WTC11 (cell line): ENCODE data around the gene PSMA7. TPM values are rescaled to one million over a fixed set of nuclear protein-coding genes. Genes with fewer than 3 reads are reported as not detected.

Experiments used
- ATAC-seq: fragments of 200-7000 bp; cut with Tn5 transposase; 2 replicates; pipeline ENCODE4 v1.10.0; 2021; ENCODE audit warnings: mild to moderate bottlenecking, moderate library complexity
- CTCF ChIA-PET: fragments of 300-600 bp; sonication (Branson Sonifier 250); formaldehyde crosslinking; loops from one replicate; lab custom pipeline; 2021; ENCODE audit warnings: antibody characterized with exemption; lab: Charles Lee
- POLR2A ChIA-PET: fragments of 350-600 bp; sonication (Branson Sonifier 250); formaldehyde crosslinking; loops from one replicate; lab custom pipeline; 2021; ENCODE audit warnings: antibody characterized with exemption; lab: Charles Lee
- DNase-seq: peaks from one replicate; pipeline ENCODE4 v3.0.0; 2021; ENCODE audit warnings: low spot score
- H3K27ac Mint-ChIP-seq: 2 replicates; pipeline ENCODE4 v1.8.0; 2021; ENCODE audit warnings: mixed read lengths
- H3K27me3 Mint-ChIP-seq: 2 replicates; pipeline ENCODE4 v1.8.0; 2021; ENCODE audit warnings: low read depth, mild to moderate bottlenecking, moderate library complexity, mixed read lengths
- H3K36me3 Mint-ChIP-seq: 2 replicates; pipeline ENCODE4 v1.8.0; 2021; ENCODE audit warnings: mixed read lengths
- H3K4me1 Mint-ChIP-seq: 2 replicates; pipeline ENCODE4 v1.8.0; 2022; ENCODE audit warnings: mixed read lengths
- H3K4me3 Mint-ChIP-seq: 2 replicates; pipeline ENCODE4 v1.8.0; 2021; ENCODE audit warnings: mild to moderate bottlenecking, moderate library complexity, mixed read lengths
- H3K9me3 Mint-ChIP-seq: 2 replicates; pipeline ENCODE4 v1.8.0; 2021; ENCODE audit warnings: mixed read lengths
- AR ChIP-seq: fragments of 250-450 bp; sonication (Bioruptor Pico); IDR thresholded peaks from 2 replicates; pipeline ENCODE4 v1.9.0; 2021; ENCODE audit warnings: mild to moderate bottlenecking
- CREB1 ChIP-seq: sonication (generic); formaldehyde crosslinking; IDR thresholded peaks from 2 replicates; pipeline ENCODE4 v1.8.0; 2023; ENCODE audit warnings: mild to moderate bottlenecking, missing genetic modification reagents
- E2F1 ChIP-seq: sonication (generic); formaldehyde crosslinking; IDR thresholded peaks from 2 replicates; pipeline ENCODE4 v1.8.0; 2022; ENCODE audit warnings: mild to moderate bottlenecking, missing genetic modification reagents
- FOXK1 ChIP-seq: sonication (generic); formaldehyde crosslinking; IDR thresholded peaks from 2 replicates; pipeline ENCODE4 v1.8.0; 2022; ENCODE audit warnings: mild to moderate bottlenecking, moderate library complexity, missing genetic modification reagents
- GRHL2 ChIP-seq: fragments of 250-450 bp; sonication (Bioruptor Pico); IDR thresholded peaks from 2 replicates; pipeline ENCODE4 v1.8.0; 2022; ENCODE audit warnings: mild to moderate bottlenecking, moderate library complexity; ENCODE audit not compliant: insufficient replicate concordance, severe bottlenecking
- HMGXB4 ChIP-seq: sonication (generic); formaldehyde crosslinking; IDR thresholded peaks from 2 replicates; pipeline ENCODE4 v1.8.1; 2023; ENCODE audit warnings: mild to moderate bottlenecking, moderate library complexity, missing genetic modification reagents
- JAZF1 ChIP-seq: fragments of 250-450 bp; sonication (Bioruptor Pico); IDR thresholded peaks from 2 replicates; pipeline ENCODE4 v1.9.0; 2021; ENCODE audit warnings: moderate library complexity, mild to moderate bottlenecking, inconsistent platforms
- JUN ChIP-seq: sonication (generic); formaldehyde crosslinking; IDR thresholded peaks from 2 replicates; pipeline ENCODE4 v1.8.0; 2023; ENCODE audit warnings: mild to moderate bottlenecking, missing genetic modification reagents
- MAX ChIP-seq: sonication (generic); formaldehyde crosslinking; IDR thresholded peaks from 2 replicates; pipeline ENCODE4 v1.8.0; 2022; ENCODE audit warnings: mild to moderate bottlenecking, missing genetic modification reagents
- NFE2L1 ChIP-seq: sonication (generic); formaldehyde crosslinking; IDR thresholded peaks from 2 replicates; pipeline ENCODE4 v1.8.1; 2023; ENCODE audit warnings: missing genetic modification reagents
- PRRX2 ChIP-seq: fragments of 250-450 bp; sonication (Bioruptor Pico); IDR thresholded peaks from 2 replicates; pipeline ENCODE4 v1.8.0; 2021; ENCODE audit warnings: mild to moderate bottlenecking
- SP1 ChIP-seq: sonication (generic); formaldehyde crosslinking; conservative IDR thresholded peaks from 2 replicates; pipeline ENCODE4 v1.8.1; 2022; ENCODE audit warnings: missing genetic modification reagents
- TEAD4 ChIP-seq: sonication (generic); formaldehyde crosslinking; IDR thresholded peaks from 2 replicates; pipeline ENCODE4 v1.8.0; 2022; ENCODE audit warnings: mild to moderate bottlenecking, missing genetic modification reagents
- total RNA-seq: library from RNA; stranded (reverse); gene quantifications from 3 replicates; pipeline ENCODE4 v1.2.3, GENCODE V29; 2021
- TF ChIP-seq, protein P1 (sequence below): sonication (generic); formaldehyde crosslinking; IDR thresholded peaks from 2 replicates; pipeline ENCODE4 v1.8.1; 2022; ENCODE audit warnings: low read depth, missing genetic modification reagents, borderline replicate concordance
- TF ChIP-seq, protein P2 (sequence below): sonication (generic); formaldehyde crosslinking; IDR thresholded peaks from 2 replicates; pipeline ENCODE4 v1.8.1; 2023; ENCODE audit warnings: mild to moderate bottlenecking, missing genetic modification reagents, moderate library complexity
- TF ChIP-seq, protein P3 (sequence below): sonication (generic); formaldehyde crosslinking; IDR thresholded peaks from 2 replicates; pipeline ENCODE4 v1.8.1; 2022; ENCODE audit warnings: low read depth, mild to moderate bottlenecking, moderate library complexity, missing genetic modification reagents, borderline replicate concordance

Gene PSMA7
- total RNA-seq, 1 experiment from 2014 or later: 364 TPM

DNA sequence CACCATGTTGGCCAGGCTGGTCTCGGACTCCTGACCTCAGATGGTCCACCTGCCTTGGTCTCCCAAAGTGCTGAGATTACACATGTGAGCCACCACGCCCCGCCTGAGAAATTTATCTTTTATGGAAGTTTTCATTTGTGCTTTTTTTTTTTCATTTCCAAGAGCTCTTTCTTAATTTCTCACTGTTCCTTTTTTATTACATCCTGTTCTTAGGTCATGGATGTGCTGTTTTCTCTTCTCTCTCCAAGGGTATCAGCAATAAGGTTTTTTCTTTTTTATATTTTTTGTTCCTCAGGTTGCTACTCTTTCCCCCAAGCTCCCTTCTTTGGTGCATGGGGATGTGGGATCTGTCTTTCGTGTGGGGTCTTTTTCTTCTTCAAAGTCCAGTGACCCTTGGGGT is 42.1 kb downstream of the PSMA7 start:
- no peak overlapping the region for H3K4me3 Mint-ChIP-seq
- POLR2A ChIA-PET: interaction anchor here (0.7 kb wide), 1 partner anchor 14 kb away, joined by 4 read pairs; no protein-coding TSS in a partner anchor
- peaks cover 10% of the 10 kb centered on the region for H3K4me1 Mint-ChIP-seq
- TF ChIP-seq JUN (CRISPR knock-in tag): no peak
- ATAC-seq (no peak), DNase-seq (no peak)
- peaks cover 11% of the 10 kb centered on the region for H3K9me3 Mint-ChIP-seq
- H3K27ac Mint-ChIP-seq: no peak overlapping the region
- H3K36me3 Mint-ChIP-seq: no peaks in the 10 kb centered on the region
- CTCF ChIA-PET: no interaction called here
- no peaks in the 10 kb centered on the region; the same call in 1 of the 2 replicates for H3K27me3 Mint-ChIP-seq

DNA sequence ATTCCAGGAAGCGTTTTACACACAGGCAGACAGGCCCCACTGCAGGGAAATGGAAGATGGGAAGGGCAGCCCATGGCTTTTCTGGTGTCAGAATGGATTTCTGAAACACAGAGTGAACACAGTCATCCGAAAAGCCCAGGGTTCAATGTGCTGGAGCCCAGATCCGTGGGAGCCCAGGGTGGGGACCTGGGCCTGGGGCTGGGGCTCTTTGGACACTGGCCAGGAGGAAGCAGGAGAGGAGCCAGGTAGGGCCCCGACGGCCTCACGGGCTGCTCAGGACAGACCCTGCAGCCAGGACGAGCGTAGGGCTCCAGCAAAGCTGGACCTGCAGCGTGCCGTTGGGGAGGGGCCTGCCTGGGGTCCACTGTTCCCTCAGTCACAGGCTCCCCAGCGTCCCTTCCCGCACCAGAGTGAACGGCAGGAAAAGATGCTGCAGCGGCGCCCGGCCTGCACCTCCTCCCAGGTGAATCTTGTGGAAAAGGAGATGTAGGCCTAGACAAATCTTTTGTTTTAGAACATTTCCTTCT is 45.2 kb downstream of the PSMA7 start:
- no peak overlapping the region for H3K27ac Mint-ChIP-seq
- peaks cover 4% of the 10 kb centered on the region; the same call in 1 of the 2 replicates for H3K9me3 Mint-ChIP-seq
- H3K27me3 Mint-ChIP-seq: no peaks in the 10 kb centered on the region
- CTCF ChIA-PET: interaction anchor here (1.4 kb wide), 1 partner anchor 87 kb away, joined by 5 read pairs; no protein-coding TSS in a partner anchor
- H3K4me3 Mint-ChIP-seq: no peak overlapping the region
- H3K36me3 Mint-ChIP-seq: no peaks in the 10 kb centered on the region
- TF ChIP-seq, protein P1, sequence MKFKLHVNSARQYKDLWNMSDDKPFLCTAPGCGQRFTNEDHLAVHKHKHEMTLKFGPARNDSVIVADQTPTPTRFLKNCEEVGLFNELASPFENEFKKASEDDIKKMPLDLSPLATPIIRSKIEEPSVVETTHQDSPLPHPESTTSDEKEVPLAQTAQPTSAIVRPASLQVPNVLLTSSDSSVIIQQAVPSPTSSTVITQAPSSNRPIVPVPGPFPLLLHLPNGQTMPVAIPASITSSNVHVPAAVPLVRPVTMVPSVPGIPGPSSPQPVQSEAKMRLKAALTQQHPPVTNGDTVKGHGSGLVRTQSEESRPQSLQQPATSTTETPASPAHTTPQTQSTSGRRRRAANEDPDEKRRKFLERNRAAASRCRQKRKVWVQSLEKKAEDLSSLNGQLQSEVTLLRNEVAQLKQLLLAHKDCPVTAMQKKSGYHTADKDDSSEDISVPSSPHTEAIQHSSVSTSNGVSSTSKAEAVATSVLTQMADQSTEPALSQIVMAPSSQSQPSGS: no peak
- TF ChIP-seq NFE2L1 (CRISPR knock-in tag) (no peak), TEAD4 (no peak)
- DNase-seq (no peak), ATAC-seq (no peak; the same call in 1 of the 2 replicates)
- no peaks in the 10 kb centered on the region for H3K4me1 Mint-ChIP-seq
- POLR2A ChIA-PET: no interaction called here

GRCh38 chr20:62096421-62097380 is 46.5 kb downstream of the PSMA7 start:
- no peak overlapping the region for H3K4me3 Mint-ChIP-seq
- H3K9me3 Mint-ChIP-seq: peaks cover 4% of the 10 kb centered on the region; the same call in 1 of the 2 replicates
- DNase-seq (no peak), ATAC-seq (no peak)
- H3K4me1 Mint-ChIP-seq: no peaks in the 10 kb centered on the region
- CTCF ChIA-PET: no interaction called here
- H3K36me3 Mint-ChIP-seq: no peaks in the 10 kb centered on the region
- H3K27me3 Mint-ChIP-seq: no peaks in the 10 kb centered on the region; the same call in 1 of the 2 replicates
- H3K27ac Mint-ChIP-seq: no peak overlapping the region
- TF ChIP-seq E2F1 (CRISPR knock-in tag) (no peak), HMGXB4 (CRISPR knock-in tag) (no peak), SP1 (CRISPR knock-in tag) (no peak), FOXK1 (CRISPR knock-in tag) (no peak), NFE2L1 (CRISPR knock-in tag) (no peak), AR (CRISPR knock-in tag) (no peak), JAZF1 (CRISPR knock-in tag) (no peak), PRRX2 (CRISPR knock-in tag) (no peak), GRHL2 (CRISPR knock-in tag) (no peak), MAX (CRISPR knock-in tag) (no peak), CREB1 (CRISPR knock-in tag) (no peak)
- TF ChIP-seq, protein P2, sequence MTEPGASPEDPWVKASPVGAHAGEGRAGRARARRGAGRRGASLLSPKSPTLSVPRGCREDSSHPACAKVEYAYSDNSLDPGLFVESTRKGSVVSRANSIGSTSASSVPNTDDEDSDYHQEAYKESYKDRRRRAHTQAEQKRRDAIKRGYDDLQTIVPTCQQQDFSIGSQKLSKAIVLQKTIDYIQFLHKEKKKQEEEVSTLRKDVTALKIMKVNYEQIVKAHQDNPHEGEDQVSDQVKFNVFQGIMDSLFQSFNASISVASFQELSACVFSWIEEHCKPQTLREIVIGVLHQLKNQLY (CRISPR knock-in tag): no peak
- TF ChIP-seq, protein P3, sequence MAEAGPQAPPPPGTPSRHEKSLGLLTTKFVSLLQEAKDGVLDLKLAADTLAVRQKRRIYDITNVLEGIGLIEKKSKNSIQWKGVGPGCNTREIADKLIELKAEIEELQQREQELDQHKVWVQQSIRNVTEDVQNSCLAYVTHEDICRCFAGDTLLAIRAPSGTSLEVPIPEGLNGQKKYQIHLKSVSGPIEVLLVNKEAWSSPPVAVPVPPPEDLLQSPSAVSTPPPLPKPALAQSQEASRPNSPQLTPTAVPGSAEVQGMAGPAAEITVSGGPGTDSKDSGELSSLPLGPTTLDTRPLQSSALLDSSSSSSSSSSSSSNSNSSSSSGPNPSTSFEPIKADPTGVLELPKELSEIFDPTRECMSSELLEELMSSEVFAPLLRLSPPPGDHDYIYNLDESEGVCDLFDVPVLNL (CRISPR knock-in tag): no peak
- TF ChIP-seq, all 79 proteins: peak for 0
- POLR2A ChIA-PET: no interaction called here
